Aorta (tissue), 5 donors: ENCODE results near the gene CCDC74B. TPM values are rescaled to one million over a fixed set of nuclear protein-coding genes. Genes with fewer than 3 reads are reported as not detected.
"Not testable (repeated sequence)": the region's sequence is repeated elsewhere in the genome, so short reads cannot be mapped to it uniquely, and the experiment has no call there.

Source experiments
- ATAC-seq: fragments of 200-7000 bp; cut with Tn5 transposase; one replicate; pipeline ENCODE4 v1.9.1; 2022; ENCODE audit warnings: moderate library complexity; ENCODE audit not compliant: low FRiP score
- DNase-seq, 2 donors: peaks; one replicate each; pipeline ENCODE4 v3.0.0-alpha.2; 2020
- H3K27ac ChIP-seq, 2 donors: one replicate each; pipeline ENCODE4 v1.5.1; 2013; ENCODE audit warnings: low read length in 2 of 2, mild to moderate bottlenecking in 2 of 2, moderate library complexity in 2 of 2, control low read depth in 1 of 2, inconsistent platforms in 1 of 2, low read depth in 1 of 2
- H3K27me3 ChIP-seq, 2 donors: one replicate each; pipeline ENCODE4 v1.6.1; 2013; ENCODE audit warnings: control low read depth in 1 of 2, low read length in 1 of 2, mild to moderate bottlenecking in 1 of 2, moderate library complexity in 1 of 2; ENCODE audit not compliant: insufficient read depth in 2 of 2, control insufficient read depth in 1 of 2
- H3K36me3 ChIP-seq, 2 donors: one replicate each; pipeline ENCODE4 v1.6.1; 2013; ENCODE audit warnings: control low read depth in 1 of 2, low read length in 1 of 2, mild to moderate bottlenecking in 1 of 2; ENCODE audit not compliant: insufficient read depth in 2 of 2, control insufficient read depth in 1 of 2
- H3K4me1 ChIP-seq, 2 donors: one replicate each; pipeline ENCODE4 v1.6.1; 2013; ENCODE audit warnings: low read length in 2 of 2, control low read depth in 1 of 2, mild to moderate bottlenecking in 1 of 2, moderate library complexity in 1 of 2; ENCODE audit not compliant: insufficient read depth in 2 of 2, control insufficient read depth in 1 of 2
- H3K4me3 ChIP-seq, 2 donors: one replicate each; pipeline ENCODE4 v1.5.1; 2013; ENCODE audit warnings: low read length in 2 of 2, control low read depth in 1 of 2, mild to moderate bottlenecking in 1 of 2
- H3K9me3 ChIP-seq: one replicate; pipeline ENCODE4 v1.6.1; 2013; ENCODE audit warnings: mild to moderate bottlenecking, low read length; ENCODE audit not compliant: control insufficient read depth
- WGBS, 2 donors: extraction: QIAGEN DNeasy Blood & Tissue Kit; methylation state at CpG; one replicate each; pipeline ENCODE4 v1.1.7; 2013; 5-methylcytosine and 5-hydroxymethylcytosine counted together
- intact Hi-C, 2 donors: fragments of 100-400 bp; cut with DNase I; formaldehyde crosslinking; loops; one replicate each; pipeline versions ENCODE4 v1.14.2 to v1.15.0; 2022
- polyA plus RNA-seq, 2 donors: library from polyadenylated mRNA; stranded (reverse); fragments of 200-250 nt; gene quantifications; one replicate each; pipeline ENCODE4 v1.2.3, GENCODE V29; 2013
- total RNA-seq, 2 donors: library from RNA; stranded (reverse); fragmentation: NEBNext Ultra II Directional; extraction: Animal tissue kit (Norgen Biotek cat#: 25700); gene quantifications; one replicate each; pipeline ENCODE4 v1.2.1, GENCODE V29; 2021
- donor health status: healthy with polysubstance abuse.
- donor health status: Bipolar disorder and iron deficiency.
- donor health status: DM: no; HTN: no; CAD: no.
- donor health status: DM: no; HTN: no; CAD: no.
- donor health status: DM: yes; HTN: yes; CAD: no.

Gene CCDC74B
- total and polyA plus RNA-seq, 4 donors = 0.38 to 5.6 (median 1.9) TPM

DNA sequence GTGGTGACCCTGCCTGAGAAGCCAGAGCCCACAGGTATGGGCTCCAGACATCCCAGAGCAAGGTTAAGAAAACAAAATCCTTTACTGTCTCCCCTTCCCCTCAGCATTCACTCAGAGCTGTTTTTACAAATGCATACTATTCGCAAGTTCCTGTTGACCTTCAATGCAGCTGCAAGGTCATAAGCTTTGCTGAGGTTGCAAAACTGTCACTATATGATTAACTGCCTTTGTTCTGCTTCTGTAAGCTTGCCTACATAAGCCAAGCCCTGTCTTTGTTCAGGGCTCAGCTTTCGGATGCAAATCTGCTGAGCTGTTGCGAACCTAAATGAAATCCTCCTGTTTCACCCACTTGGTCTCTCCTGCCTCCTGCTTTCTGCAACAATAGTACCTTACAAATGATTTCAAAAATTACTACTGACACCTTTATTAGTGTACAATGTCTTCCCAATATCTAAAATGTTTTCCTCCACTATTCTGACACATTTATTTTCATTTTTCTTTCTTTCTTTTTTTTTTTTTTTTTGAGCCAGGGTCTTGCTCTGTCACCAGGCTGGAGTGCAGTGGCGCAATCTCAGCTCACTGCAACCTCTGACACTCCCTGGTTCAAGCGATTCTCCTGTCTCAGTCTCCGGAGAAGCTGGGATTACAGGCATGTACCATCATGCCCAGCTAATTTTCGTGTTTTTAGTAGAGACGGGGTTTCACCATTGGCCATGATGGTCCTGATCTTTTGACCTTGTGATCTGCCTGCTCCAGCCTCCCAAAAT is 42.1 kb downstream of the CCDC74B start:
- DNase-seq, H3K27me3 ChIP-seq, H3K27ac ChIP-seq, H3K36me3 ChIP-seq, intact Hi-C loops, H3K4me3 ChIP-seq, H3K9me3 ChIP-seq, ATAC-seq, H3K4me1 ChIP-seq: not testable (repeated sequence)
- 51 to 62% methylated on average over 5 to 8 of the region's 8 CpGs for WGBS, 2 donors

Other genes with a start within 250 kb of the CCDC74B start
- gene RAB6C, start 165.4 kb downstream of the CCDC74B start, total RNA-seq = under 1 TPM in 1 of 2 donors, not detected in 1; 0.36 TPM
- not detected for gene RAB6C, start 165.4 kb downstream of the CCDC74B start, polyA plus RNA-seq
- under 1 TPM in 1 of 2 donors, not detected in 1; 0.24 TPM for gene POTEF, start 15.9 kb downstream of the CCDC74B start, total RNA-seq
- not detected for gene POTEF, start 15.9 kb downstream of the CCDC74B start, polyA plus RNA-seq
- gene SMPD4, start 36.5 kb upstream of the CCDC74B start, total RNA-seq = 10 to 100 TPM; 32.3 to 37.4 TPM
- 10 to 100 TPM; 14.4 to 60.7 TPM for gene SMPD4, start 36.5 kb upstream of the CCDC74B start, polyA plus RNA-seq
- gene MZT2B, start 37.1 kb upstream of the CCDC74B start, total RNA-seq = 100 to 1,000 TPM; 172 to 190 TPM
- gene MZT2B, start 37.1 kb upstream of the CCDC74B start, polyA plus RNA-seq = 100 to 1,000 TPM; 188 to 234 TPM
- not detected for gene TUBA3E, start 53.3 kb upstream of the CCDC74B start, total RNA-seq
- gene TUBA3E, start 53.3 kb upstream of the CCDC74B start, polyA plus RNA-seq = 1 to 10 TPM in 1 of 2 donors, not detected in 1; 1.3 TPM
- 10 to 100 TPM; 44.3 to 47.0 TPM for gene IMP4, start 197.8 kb upstream of the CCDC74B start, total RNA-seq
- gene IMP4, start 197.8 kb upstream of the CCDC74B start, polyA plus RNA-seq = 10 to 100 TPM; 42.4 to 77.2 TPM
- 10 to 100 TPM; 37.3 to 71.0 TPM for gene PTPN18, start 210.9 kb upstream of the CCDC74B start, total RNA-seq
- gene PTPN18, start 210.9 kb upstream of the CCDC74B start, polyA plus RNA-seq = 10 to 100 TPM; 41.8 to 44.2 TPM